ENCODE data around the gene FAM114A1.
"Not testable (repeated sequence)": the region's sequence is repeated elsewhere in the genome, so short reads cannot be mapped to it uniquely, and the experiment has no call there.

Gene FAM114A1

GRCh38 chr4:38904682-38905081 is 37.1 kb downstream of the FAM114A1 start:
- no peak for DNase-seq

GRCh38 chr4:38905652-38906385 is 38.2 kb downstream of the FAM114A1 start:
- DNase-seq = no peak

- DNase-seq = no peak
These were observed 40.2 kb downstream of the FAM114A1 start for GRCh38 chr4:38907696-38908270.

GRCh38 chr4:38909015-38909414 is 41.4 kb downstream of the FAM114A1 start:
- DNase-seq = no peak

- no peak for DNase-seq
These were observed 43.7 kb downstream of the FAM114A1 start for GRCh38 chr4:38911257-38911656.

- no peak for DNase-seq
These were observed 47.2 kb downstream of the FAM114A1 start for GRCh38 chr4:38914854-38915253.

- not testable (repeated sequence) for DNase-seq
These were observed 48.7 kb downstream of the FAM114A1 start for GRCh38 chr4:38916267-38916666.

GRCh38 chr4:38917481-38918025 is 49.9 kb downstream of the FAM114A1 start:
- DNase-seq = no peak

GRCh38 chr4:38919494-38919893 is 51.9 kb downstream of the FAM114A1 start:
- no peak for DNase-seq

GRCh38 chr4:38920186-38920585 is 52.6 kb downstream of the FAM114A1 start:
- no peak for DNase-seq

- DNase-seq = no peak
These were observed 53.1 kb downstream of the FAM114A1 start for GRCh38 chr4:38920677-38921076.

- no peak for DNase-seq
These were observed 53.5 kb downstream of the FAM114A1 start for GRCh38 chr4:38921151-38921550.

GRCh38 chr4:38923746-38924145 is 56.1 kb downstream of the FAM114A1 start:
- no peak for DNase-seq

- no peak for DNase-seq
These were observed 56.7 kb downstream of the FAM114A1 start for GRCh38 chr4:38924353-38924752.

GRCh38 chr4:38925492-38926413 is 58.1 kb downstream of the FAM114A1 start:
- no peak for DNase-seq

GRCh38 chr4:38926896-38927295 is 59.3 kb downstream of the FAM114A1 start:
- no peak for DNase-seq

GRCh38 chr4:38928568-38928967 is 61.0 kb downstream of the FAM114A1 start:
- DNase-seq = no peak

GRCh38 chr4:38928974-38929373 is 61.4 kb downstream of the FAM114A1 start:
- DNase-seq = no peak

GRCh38 chr4:38930204-38930603 is 62.6 kb downstream of the FAM114A1 start:
- DNase-seq = no peak

- DNase-seq = no peak
These were observed 63.1 kb downstream of the FAM114A1 start for GRCh38 chr4:38930707-38931106.

GRCh38 chr4:38931125-38931524 is 63.5 kb downstream of the FAM114A1 start:
- no peak for DNase-seq

- no peak for DNase-seq
These were observed 67.9 kb downstream of the FAM114A1 start for GRCh38 chr4:38935391-38936073.

- no peak for DNase-seq
These were observed 71.6 kb downstream of the FAM114A1 start for GRCh38 chr4:38939165-38939564.

All from CD4-positive, alpha-beta T cell treated with Interleukin-12 subunit alpha and Interleukin-12 subunit beta, for 1 hour (primary cell).